ENCODE results near the gene ENTPD5. TPM values are rescaled to one million over a fixed set of nuclear protein-coding genes. Genes with fewer than 3 reads are reported as not detected.

ENTPD5 gene
- total RNA-seq, 1 experiment from 2014 or later, result 10.6 TPM

GRCh38 chr14:74018174-74018585 lies 908 bp downstream of the ENTPD5 start (continued):
- no peak for TF ChIP-seq ARID4B (CRISPR knock-in tag; IDR thresholded peaks at IDR 0.05; ENCODE audit: borderline replicate concordance)

GRCh38 chr14:74015963-74016362 lies 3.1 kb downstream of the ENTPD5 start:
- Mint-ChIP-seq H3K4me3 (no peak overlapping the region), H3K27me3 (ENCODE audit: low read depth) (peaks cover 21% of the 10 kb centered on the region), H3K9me3 (no peaks in the 10 kb centered on the region), H3K4me1 (peaks cover 6% of the 10 kb centered on the region), H3K27ac (no peak overlapping the region), H3K36me3 (no peaks in the 10 kb centered on the region)
- POLR2A ChIA-PET, result no interaction called here
- DNase-seq (ENCODE audit: low spot score) (no peak), ATAC-seq (no peak)
- CTCF ChIA-PET, result no interaction called here
- no peak for TF ChIP-seq FOXP1 (CRISPR knock-in tag; IDR thresholded peaks at IDR 0.05; ENCODE audit: borderline replicate concordance)
- TF ChIP-seq PRDM15 (CRISPR knock-in tag; IDR thresholded peaks at IDR 0.05), result no peak
- no peak for TF ChIP-seq ZNF317 (CRISPR knock-in tag; IDR thresholded peaks at IDR 0.05; ENCODE audit: borderline replicate concordance, low read depth)
- TF ChIP-seq AR (CRISPR knock-in tag; IDR thresholded peaks at IDR 0.05), result no peak
- no peak for TF ChIP-seq CTCF (IDR thresholded peaks at IDR 0.05)
- TF ChIP-seq ZNF219 (CRISPR knock-in tag; IDR thresholded peaks at IDR 0.05; ENCODE audit: borderline replicate concordance), result no peak
- no peak for TF ChIP-seq USF1 (CRISPR knock-in tag; IDR thresholded peaks at IDR 0.05)
- no peak for TF ChIP-seq ZSCAN18 (CRISPR knock-in tag; IDR thresholded peaks at IDR 0.05)
- no peak for TF ChIP-seq ZNF512 (CRISPR knock-in tag; IDR thresholded peaks at IDR 0.05; ENCODE audit: borderline replicate concordance)
- no peak for TF ChIP-seq CBFB (CRISPR knock-in tag; IDR thresholded peaks at IDR 0.05; ENCODE audit: low read depth)
- no peak for TF ChIP-seq NR2C2 (CRISPR knock-in tag; IDR thresholded peaks at IDR 0.05)
- TF ChIP-seq NR3C1 (CRISPR knock-in tag; conservative IDR thresholded peaks at IDR 0.05; ENCODE audit: low read depth), result no peak
- no peak for TF ChIP-seq PRRX2 (CRISPR knock-in tag; IDR thresholded peaks at IDR 0.05)
- TF ChIP-seq E2F1 (CRISPR knock-in tag; IDR thresholded peaks at IDR 0.05), result no peak

Data from WTC11 (cell line).